Peyer's patch (tissue), 4 donors: ENCODE results near the gene DOCK7. TPM values are rescaled to one million over a fixed set of nuclear protein-coding genes. Genes with fewer than 3 reads are reported as not detected.

Source experiments
- DNase-seq, 3 donors: peaks; one replicate each; pipeline ENCODE4 v3.0.0-alpha.2; 2017 to 2019
- H3K27ac ChIP-seq, 4 donors: fragments of 200-600 bp; sonication (generic); one replicate each; pipeline ENCODE4 v1.5.1; 2016 to 2019
- H3K27me3 ChIP-seq, 2 donors: fragments of 200-600 bp; sonication (generic); one replicate each; pipeline ENCODE4 v1.5.1; 2019
- H3K36me3 ChIP-seq, 3 donors: fragments of 200-600 bp; sonication (generic); one replicate each; pipeline ENCODE4 v1.5.1; 2016 to 2019
- H3K4me1 ChIP-seq, 4 donors: fragments of 200-600 bp; sonication (generic); one replicate each; pipeline ENCODE4 v1.5.1; 2016 to 2019
- H3K4me3 ChIP-seq, 4 donors: fragments of 200-600 bp; sonication (generic); 1 replicate in 3 of 4; 2 replicates in 1 of 4; pipeline ENCODE4 v1.5.1; 2016 to 2019; ENCODE audit warnings: mild to moderate bottlenecking in 1 of 4
- H3K9me3 ChIP-seq, 4 donors: fragments of 200-600 bp; sonication (generic); one replicate each; pipeline ENCODE4 v1.5.1; 2016 to 2019; ENCODE audit warnings: mild to moderate bottlenecking in 1 of 4
- POLR2A ChIP-seq, 2 donors: fragments of 450-650 bp; IDR thresholded peaks; one replicate each; pipeline ENCODE4 v1.5.1; 2017; ENCODE audit warnings: antibody characterized with exemption in 2 of 2, mild to moderate bottlenecking in 2 of 2, moderate library complexity in 2 of 2
- total RNA-seq, 4 donors: library from RNA; depleted of rRNA; stranded (reverse); fragments of >200 nt; gene quantifications; one replicate each; pipeline ENCODE4 v1.1.0, GENCODE V29; 2016
- TF ChIP-seq, protein P1 (sequence below), 6 experiments: fragments of 450-650 bp in 4 of 6; fragments of 200-600 bp in 2 of 6; sonication (generic) in 1 of 6; IDR thresholded peaks; one replicate each; pipeline ENCODE4 v1.5.1; 2017 to 2019; ENCODE audit warnings: antibody characterized with exemption in 6 of 6, mild to moderate bottlenecking in 3 of 6, moderate library complexity in 1 of 6

DOCK7 gene
- total RNA-seq, 4 donors from 2014 or later: 33.4 to 52.0 (median 46.8) TPM

DNA sequence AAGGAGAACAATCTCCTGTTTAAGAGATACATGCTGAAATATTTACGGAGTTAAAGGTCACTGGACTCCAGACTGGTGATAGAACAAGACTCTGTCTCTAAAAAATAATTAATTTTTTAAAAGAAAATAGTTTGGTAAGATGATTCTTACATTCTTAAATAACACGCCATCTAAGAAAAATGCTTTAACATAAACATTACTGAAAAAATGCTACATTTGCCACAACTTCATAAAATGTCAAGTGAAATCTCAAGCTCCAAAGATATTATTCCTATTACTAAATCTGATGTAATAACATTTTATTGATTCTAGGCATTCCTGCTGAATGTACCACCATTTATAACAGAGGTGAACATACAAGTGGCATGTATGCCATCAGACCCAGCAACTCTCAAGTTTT lies 86.7 kb downstream of the DOCK7 start:
- H3K27me3 ChIP-seq: no peaks in the 10 kb centered on the region
- no peak for DNase-seq
- H3K27ac ChIP-seq: no peak overlapping the region
- no peaks in the 10 kb centered on the region for H3K9me3 ChIP-seq
- H3K4me1 ChIP-seq: no peaks in the 10 kb centered on the region
- TF ChIP-seq, protein P1, sequence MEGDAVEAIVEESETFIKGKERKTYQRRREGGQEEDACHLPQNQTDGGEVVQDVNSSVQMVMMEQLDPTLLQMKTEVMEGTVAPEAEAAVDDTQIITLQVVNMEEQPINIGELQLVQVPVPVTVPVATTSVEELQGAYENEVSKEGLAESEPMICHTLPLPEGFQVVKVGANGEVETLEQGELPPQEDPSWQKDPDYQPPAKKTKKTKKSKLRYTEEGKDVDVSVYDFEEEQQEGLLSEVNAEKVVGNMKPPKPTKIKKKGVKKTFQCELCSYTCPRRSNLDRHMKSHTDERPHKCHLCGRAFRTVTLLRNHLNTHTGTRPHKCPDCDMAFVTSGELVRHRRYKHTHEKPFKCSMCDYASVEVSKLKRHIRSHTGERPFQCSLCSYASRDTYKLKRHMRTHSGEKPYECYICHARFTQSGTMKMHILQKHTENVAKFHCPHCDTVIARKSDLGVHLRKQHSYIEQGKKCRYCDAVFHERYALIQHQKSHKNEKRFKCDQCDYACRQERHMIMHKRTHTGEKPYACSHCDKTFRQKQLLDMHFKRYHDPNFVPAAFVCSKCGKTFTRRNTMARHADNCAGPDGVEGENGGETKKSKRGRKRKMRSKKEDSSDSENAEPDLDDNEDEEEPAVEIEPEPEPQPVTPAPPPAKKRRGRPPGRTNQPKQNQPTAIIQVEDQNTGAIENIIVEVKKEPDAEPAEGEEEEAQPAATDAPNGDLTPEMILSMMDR (IDR thresholded peaks at IDR 0.05): no peak
- no peak for TF ChIP-seq POLR2A (IDR thresholded peaks at IDR 0.05)
- H3K36me3 ChIP-seq: no peaks in the 10 kb centered on the region
- no peak overlapping the region for H3K4me3 ChIP-seq

DNA sequence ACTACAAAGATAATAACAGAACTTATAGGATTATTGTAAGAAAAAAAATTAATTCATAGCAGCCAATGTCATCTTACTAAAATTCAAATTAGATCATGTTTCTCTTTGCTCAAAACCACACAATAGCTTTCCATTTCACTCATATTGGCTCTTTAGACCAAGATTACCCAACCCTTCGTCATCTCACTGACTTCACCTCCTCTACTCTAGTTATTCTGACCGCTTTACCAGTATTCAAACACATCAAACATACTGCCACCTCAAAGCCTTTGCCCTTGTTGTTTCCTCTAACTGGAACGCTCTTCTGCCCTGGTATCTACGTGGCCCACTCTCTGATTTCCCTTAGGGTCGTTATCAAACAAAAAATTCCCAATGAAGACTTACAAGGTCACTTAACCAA lies 89.1 kb downstream of the DOCK7 start:
- TF ChIP-seq POLR2A (IDR thresholded peaks at IDR 0.05): no peak
- TF ChIP-seq, protein P1 (IDR thresholded peaks at IDR 0.05): no peak
- no peak for DNase-seq
- no peaks in the 10 kb centered on the region for H3K36me3 ChIP-seq
- no peaks in the 10 kb centered on the region for H3K4me1 ChIP-seq
- H3K9me3 ChIP-seq: no peaks in the 10 kb centered on the region
- H3K27ac ChIP-seq: no peak overlapping the region
- no peak overlapping the region for H3K4me3 ChIP-seq
- no peaks in the 10 kb centered on the region for H3K27me3 ChIP-seq

DNA sequence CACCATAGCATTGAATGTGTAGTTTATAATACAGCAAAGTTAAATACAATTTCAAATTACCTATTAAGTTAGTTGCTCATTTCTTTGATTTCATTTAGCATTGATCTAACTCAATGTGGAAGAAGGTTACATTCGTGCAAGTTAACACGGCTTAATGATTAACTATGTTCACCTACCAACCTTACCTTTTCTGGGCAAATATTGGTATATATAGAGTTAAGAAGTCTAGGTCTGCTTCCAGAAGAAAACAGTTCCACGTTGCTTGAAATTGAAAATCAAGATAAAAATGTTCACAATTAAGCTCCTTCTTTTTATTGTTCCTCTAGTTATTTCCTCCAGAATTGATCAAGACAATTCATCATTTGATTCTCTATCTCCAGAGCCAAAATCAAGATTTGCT lies 90.9 kb downstream of the DOCK7 start, which contains the start of gene ANGPTL3:
TSS of gene ANGPTL3 (plus strand) at position 240 of the 400 bp plus-strand sequence. CDS start at position 287, 47 bp downstream.
- Histone ChIP-seq H3K4me1 (no peaks in the 10 kb centered on the region), H3K9me3 (no peaks in the 10 kb centered on the region), H3K27me3 (no peaks in the 10 kb centered on the region), H3K36me3 (peaks cover 0 to 3% (median 0%) of the 10 kb centered on the region in 3 donors), H3K27ac (no peak within 1 kb of the TSS), H3K4me3 (no peak within 1 kb of the TSS)
- TF ChIP-seq, protein P1 (IDR thresholded peaks at IDR 0.05): no peak
- no peak for TF ChIP-seq POLR2A (IDR thresholded peaks at IDR 0.05)
- no peak for DNase-seq

DNA sequence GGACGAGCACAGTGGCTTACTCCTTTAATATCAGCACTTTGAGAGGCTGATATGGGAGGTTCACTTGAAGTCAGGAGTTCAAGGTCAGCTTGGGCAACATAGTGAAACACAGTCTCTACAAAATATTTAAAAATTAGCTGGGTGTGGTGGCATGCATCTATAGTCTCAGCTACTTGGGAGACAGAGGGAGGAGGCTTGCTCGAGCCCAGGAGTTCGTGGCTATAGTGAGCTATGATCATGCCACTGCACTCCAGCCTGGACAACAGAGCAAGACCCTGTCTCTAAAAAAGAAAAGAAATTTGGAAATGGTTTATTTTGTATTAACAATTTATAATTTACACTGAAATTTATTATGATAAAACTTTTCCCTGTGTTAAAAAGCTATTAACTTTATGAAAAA lies 92.5 kb downstream of the DOCK7 start:
- H3K4me1 ChIP-seq: no peaks in the 10 kb centered on the region
- no peak for TF ChIP-seq POLR2A (IDR thresholded peaks at IDR 0.05)
- TF ChIP-seq, protein P1 (IDR thresholded peaks at IDR 0.05): no peak
- H3K27ac ChIP-seq: no peak overlapping the region
- peaks cover 0 to 3% (median 0%) of the 10 kb centered on the region in 3 donors for H3K36me3 ChIP-seq
- H3K27me3 ChIP-seq: no peaks in the 10 kb centered on the region
- no peaks in the 10 kb centered on the region for H3K9me3 ChIP-seq
- no peak for DNase-seq
- H3K4me3 ChIP-seq: no peak overlapping the region

DNA sequence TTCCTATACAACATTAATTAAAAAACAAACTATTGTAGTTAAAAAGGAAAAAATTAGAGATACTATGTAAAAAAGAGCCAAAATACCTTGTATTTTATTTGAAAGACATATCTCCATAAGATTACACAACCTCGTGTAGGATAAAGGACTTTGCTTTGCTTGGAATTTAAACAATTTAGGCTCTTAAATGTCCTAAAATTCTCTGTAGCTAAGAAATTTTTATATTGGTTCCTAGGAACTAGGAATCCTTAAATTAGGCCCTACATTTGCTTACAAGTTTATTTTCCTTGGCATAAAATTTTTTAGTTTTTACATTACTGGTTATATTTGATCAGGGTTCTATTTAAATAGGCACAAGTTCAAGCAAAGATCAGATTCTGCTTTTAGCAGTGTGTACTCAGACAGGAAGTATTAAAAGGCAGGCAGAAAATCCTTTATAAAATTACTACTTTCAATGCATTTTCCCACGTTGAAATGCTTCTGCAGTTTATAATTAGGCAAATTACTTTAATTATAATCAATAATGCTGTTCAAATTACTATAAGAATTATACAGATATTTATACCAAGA lies 94.3 kb downstream of the DOCK7 start:
- DNase-seq: no peak
- H3K36me3 ChIP-seq: peaks cover 0 to 3% (median 0%) of the 10 kb centered on the region in 3 donors
- H3K4me3 ChIP-seq: no peak overlapping the region
- H3K9me3 ChIP-seq: no peaks in the 10 kb centered on the region
- no peak for TF ChIP-seq POLR2A (IDR thresholded peaks at IDR 0.05)
- TF ChIP-seq, protein P1 (IDR thresholded peaks at IDR 0.05): no peak
- no peaks in the 10 kb centered on the region for H3K27me3 ChIP-seq
- no peak overlapping the region for H3K27ac ChIP-seq
- no peaks in the 10 kb centered on the region for H3K4me1 ChIP-seq
